A549 treated with Hydrocortisone at 1 μM for 4 hours (cell line): ENCODE measurements around the gene TTLL12. TPM values are rescaled to one million over a fixed set of nuclear protein-coding genes. Genes with fewer than 3 reads are reported as not detected.

Experiments
- total RNA-seq: library from RNA; stranded (reverse); fragments of 200-300 nt; extraction: Qiagen RNA extraction; gene quantifications from 5 replicates; pipeline ENCODE4 v1.2.3, GENCODE V29; 2022

TTLL12 gene
- 22.2 to 25.6 TPM (median 22.7 TPM) in 5 replicates for total RNA-seq

GRCh38 chr22:43186272-43187170 is at the start of gene TTLL12:
TSS of gene TTLL12 (minus strand) at chr22:43187134. CDS start at chr22:43187069, 65 bp downstream.

GRCh38 chr22:43151251-43152002 is 35.5 kb downstream of the TTLL12 start, which contains the start of gene TSPO:
TSS of gene TSPO (plus strand) at chr22:43151559. CDS start at chr22:43159239, 7,680 bp downstream.

GRCh38 chr22:43142880-43143562 is 43.9 kb downstream of the TTLL12 start, which contains the start of gene MCAT:
TSS of gene MCAT (minus strand) at chr22:43143398. CDS start at chr22:43143348, 50 bp downstream.

Other genes starting within 250 kb of the TTLL12 start
- 148 to 200 TPM (median 179 TPM) in 5 replicates for gene PACSIN2, start 172.0 kb downstream of the TTLL12 start, total RNA-seq
- 2.0 to 3.3 TPM (median 3.0 TPM) in 5 replicates for gene TTLL1, start 97.7 kb downstream of the TTLL12 start, total RNA-seq
- 1.5 to 2.6 TPM (median 1.9 TPM) in 5 replicates for gene BIK, start 76.4 kb downstream of the TTLL12 start, total RNA-seq
- gene MCAT, start 43.7 kb downstream of the TTLL12 start, total RNA-seq = 16.3 to 28.3 TPM (median 23.9 TPM) in 5 replicates
- gene TSPO, start 35.6 kb downstream of the TTLL12 start, total RNA-seq = 146 to 241 TPM (median 227 TPM) in 5 replicates
- gene SCUBE1, start 156.2 kb upstream of the TTLL12 start, total RNA-seq = 0.09 to 0.36 TPM (median 0.13 TPM) in 5 replicates
- gene MPPED1, start 224.9 kb upstream of the TTLL12 start, total RNA-seq = 0.03 to 0.07 TPM in 2 of 5 replicates, not detected in the others